Measurements from ENCODE around the gene ARHGEF4.

ARHGEF4 gene, protein sequence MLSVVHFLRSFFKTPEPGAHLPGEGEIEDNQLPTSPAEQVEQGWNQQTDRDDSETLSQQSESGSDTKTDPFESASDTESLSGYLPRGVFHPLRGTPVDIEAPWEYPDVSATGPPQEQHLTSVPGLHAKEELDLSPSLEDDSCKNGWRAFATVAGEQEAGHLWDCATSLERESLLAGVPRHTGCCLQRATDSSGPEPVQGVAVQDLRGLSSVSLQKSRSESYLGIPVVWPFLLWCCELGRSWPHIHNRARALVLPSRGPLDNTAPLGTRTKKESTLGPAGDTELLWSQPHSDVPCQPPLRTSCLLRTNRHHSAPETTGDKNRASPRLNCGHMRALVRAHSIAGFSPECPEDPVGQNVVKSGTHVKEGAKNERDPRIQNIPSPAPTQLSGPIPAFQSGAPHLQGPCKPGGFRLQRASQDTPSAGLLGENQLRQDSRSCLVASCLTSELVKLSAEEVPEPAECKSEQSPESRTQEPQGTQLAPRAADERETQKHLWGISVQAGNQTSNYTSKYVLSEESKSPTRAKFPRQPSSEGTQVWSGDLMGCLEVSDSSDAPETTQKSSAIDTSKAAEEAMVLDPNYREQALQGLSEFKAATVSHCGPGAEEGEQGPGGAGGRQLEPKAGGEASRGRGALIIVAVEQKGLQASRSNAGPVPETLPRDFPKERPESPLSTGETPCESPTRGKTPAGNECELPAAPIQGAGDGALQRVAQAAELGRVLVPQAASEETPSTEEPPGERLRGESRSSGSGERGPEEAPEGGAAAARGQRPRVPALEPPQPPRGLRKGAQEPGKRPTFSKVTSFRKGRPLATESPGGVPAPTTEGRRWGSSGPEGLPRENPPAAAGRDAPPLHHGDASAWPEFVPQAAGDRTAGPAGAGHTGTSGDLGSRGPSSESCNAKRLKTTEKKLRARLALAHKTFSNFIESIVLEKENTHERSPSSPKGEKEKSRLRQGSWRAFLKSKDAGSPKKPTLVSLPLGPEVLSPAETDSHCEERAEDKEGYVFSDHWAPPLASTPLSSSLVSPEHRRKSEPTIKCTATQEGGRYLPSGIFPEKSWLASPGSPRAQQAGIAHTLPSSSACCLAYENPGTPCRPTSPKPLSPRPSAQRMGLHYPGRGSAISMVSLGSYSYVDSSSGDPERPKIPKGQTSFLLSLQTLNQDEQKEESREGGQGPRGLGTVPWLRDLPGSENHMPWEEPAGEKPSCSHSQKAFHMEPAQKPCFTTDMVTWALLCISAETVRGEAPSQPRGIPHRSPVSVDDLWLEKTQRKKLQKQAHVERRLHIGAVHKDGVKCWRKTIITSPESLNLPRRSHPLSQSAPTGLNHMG (N-terminal part only)

DNA sequence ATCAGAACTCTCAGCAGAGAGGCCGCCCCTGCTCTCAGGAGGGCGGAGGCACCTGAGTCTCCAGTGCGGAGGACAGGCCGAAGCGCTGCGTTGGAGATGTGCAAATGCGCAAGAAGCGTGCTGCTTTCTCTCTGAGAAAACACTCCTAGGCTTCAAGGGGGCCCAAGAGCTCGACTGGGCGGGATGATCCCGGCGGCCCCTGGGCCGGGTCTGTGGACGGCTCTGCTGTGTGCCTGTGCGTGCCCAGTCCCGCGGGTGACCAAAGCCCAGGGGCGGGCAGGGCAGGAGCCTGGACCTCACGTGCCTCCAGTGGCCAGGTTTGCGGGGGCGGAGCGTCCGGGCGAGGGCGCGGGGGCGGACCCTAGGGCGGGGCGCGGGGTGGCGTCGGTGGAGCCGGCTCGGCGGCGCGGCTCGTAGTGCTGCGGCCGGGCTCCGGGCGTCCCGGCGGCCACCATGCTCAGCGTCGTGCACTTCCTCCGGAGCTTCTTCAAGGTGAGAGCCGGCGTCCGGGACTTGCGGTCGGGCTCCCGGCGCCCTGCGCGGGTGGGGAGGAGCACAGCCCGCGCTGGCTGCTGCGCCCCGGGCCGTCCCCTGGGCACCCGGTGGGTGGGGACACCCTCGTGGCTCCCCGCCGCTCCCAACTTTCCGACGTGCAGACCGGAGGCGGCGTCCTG is at the start of gene ARHGEF4:
TSS of gene ARHGEF4 (plus strand) at position 414 of the 674 bp plus-strand sequence. CDS start at position 454, 40 bp downstream.
- DNase-seq = no peak

GRCh38 chr2:130787841-130788240 is 48.9 kb upstream of the ARHGEF4 start:
- DNase-seq = no peak

- DNase-seq = no peak
Measured at GRCh38 chr2:130790312-130790711, 46.4 kb upstream of the ARHGEF4 start.

GRCh38 chr2:130790804-130791616 is 45.7 kb upstream of the ARHGEF4 start:
- DNase-seq = no peak

- DNase-seq = no peak
Measured at GRCh38 chr2:130791617-130791939, 45.1 kb upstream of the ARHGEF4 start.

DNA sequence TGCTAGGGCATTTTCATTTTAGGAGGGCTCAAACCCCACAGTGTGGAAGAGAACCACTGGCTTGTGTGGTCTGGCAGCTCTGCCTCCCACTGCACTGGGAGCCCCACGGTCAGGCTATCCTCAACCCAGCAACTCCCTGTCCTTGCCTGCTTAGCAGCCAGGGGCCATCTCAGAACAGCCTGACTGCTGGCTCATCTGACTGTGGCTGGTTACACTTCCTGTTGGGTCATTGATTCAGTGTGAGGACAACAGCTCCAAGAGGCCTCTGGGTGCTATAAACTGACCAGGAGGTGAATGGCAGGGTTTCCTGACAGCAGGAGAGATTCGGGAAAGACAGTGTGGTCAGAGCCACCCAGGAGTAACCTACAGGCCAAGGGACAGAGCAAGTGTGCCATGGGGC is 41.3 kb upstream of the ARHGEF4 start:
- DNase-seq = no peak

- no peak for DNase-seq
Measured at GRCh38 chr2:130796290-130796689, 40.4 kb upstream of the ARHGEF4 start.

GRCh38 chr2:130797493-130798435 is 39.0 kb upstream of the ARHGEF4 start:
- DNase-seq = no peak

- no peak for DNase-seq
Measured at GRCh38 chr2:130798472-130799218, 38.1 kb upstream of the ARHGEF4 start.

DNA sequence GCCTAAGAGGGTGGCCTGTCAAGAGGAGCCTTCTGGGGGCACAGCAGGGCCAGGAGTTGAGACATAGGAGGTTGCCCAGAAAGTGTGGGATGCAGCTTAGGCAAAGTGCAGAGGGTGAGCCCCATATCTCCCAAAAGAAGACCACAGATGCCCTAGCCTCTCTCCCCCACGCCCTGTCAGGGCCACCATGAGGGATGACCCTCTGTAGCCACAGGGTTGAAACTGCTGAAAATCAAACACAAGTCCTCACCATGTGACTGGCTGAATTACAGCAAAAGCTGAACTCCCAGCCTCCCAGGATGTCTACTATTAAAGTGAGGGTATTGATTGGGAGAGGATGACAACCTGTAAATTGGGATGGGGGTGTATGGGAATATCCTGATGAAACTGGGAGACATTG is 37.4 kb upstream of the ARHGEF4 start:
- no peak for DNase-seq

- no peak for DNase-seq
Measured at GRCh38 chr2:130805613-130806012, 31.1 kb upstream of the ARHGEF4 start.

DNA sequence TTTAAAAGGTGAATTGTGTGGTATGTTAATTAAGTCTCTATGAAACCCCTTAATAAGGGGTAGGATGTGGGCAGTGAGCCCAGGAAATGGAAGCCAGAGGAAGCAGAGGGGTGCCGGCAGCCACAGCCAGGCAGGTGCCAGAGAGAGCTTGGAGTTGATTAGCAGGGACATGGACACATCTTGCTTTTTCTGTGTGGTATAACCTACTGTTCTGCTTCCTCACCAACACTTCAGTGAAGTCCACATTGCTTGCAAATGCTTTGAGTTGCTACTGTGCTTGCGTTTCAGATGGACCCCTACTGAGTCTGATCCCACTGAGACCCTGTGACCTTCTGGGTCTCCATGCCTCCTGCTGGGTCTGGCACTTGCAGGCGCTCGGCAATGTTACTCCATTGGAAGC is 30.3 kb upstream of the ARHGEF4 start:
- no peak for DNase-seq

DNA sequence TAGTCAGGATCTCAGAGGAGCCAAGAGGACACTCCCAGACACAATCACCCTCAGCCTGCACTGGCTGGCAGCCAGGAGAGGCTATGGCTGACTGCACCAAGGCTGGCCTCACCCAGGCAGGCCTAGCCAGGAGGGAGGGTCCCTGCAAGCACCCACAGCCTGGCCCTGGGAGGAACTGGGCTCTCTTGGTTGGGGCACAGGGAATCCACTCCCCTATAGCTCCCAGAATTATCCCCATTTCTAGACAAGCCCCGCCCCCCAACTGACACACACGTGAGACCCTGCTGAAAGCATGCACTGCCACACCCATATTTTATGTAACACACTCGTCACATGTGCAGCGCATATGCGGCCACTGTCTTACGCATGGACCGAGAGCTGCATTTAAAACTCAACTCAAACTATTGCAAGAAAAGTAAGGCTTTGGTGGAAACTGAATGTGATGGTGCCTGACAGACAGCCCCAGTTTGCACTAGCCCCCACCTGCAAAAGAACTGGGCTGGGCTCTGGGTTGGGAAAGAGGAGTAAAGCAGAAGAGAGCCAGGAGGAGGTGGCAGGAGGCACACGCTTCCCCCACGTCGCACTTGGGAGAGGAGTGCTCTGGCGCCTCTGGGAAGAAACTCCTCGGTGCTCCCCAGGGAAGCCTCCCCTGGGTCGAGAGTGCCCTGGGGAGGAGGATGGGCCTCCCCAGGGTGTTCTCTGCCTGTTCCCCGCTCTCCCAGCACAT is 28.9 kb upstream of the ARHGEF4 start:
- DNase-seq = no peak

GRCh38 chr2:130808482-130809268 is 28.0 kb upstream of the ARHGEF4 start:
- no peak for DNase-seq

GRCh38 chr2:130810490-130810889 is 26.2 kb upstream of the ARHGEF4 start:
- no peak for DNase-seq

DNA sequence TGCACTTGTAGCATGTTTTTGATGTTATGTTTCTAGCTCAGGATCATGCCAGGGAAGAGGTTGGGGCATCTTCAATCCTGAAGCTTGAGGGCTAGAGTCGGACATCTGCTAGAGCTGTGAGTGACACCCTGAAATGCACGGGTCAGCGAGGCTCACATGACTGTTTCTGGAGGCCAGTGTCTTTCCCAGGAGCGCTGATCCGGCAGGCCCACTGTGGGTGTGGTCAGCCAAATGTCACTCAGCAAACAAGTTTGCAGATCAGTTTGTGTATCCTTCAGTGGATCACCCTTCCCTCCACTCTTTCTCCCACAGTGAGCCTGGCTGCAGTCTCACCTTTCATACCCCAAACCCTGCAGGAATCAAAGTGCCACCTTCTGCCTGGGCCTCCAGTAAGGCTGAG is 23.0 kb upstream of the ARHGEF4 start:
- no peak for DNase-seq

DNA sequence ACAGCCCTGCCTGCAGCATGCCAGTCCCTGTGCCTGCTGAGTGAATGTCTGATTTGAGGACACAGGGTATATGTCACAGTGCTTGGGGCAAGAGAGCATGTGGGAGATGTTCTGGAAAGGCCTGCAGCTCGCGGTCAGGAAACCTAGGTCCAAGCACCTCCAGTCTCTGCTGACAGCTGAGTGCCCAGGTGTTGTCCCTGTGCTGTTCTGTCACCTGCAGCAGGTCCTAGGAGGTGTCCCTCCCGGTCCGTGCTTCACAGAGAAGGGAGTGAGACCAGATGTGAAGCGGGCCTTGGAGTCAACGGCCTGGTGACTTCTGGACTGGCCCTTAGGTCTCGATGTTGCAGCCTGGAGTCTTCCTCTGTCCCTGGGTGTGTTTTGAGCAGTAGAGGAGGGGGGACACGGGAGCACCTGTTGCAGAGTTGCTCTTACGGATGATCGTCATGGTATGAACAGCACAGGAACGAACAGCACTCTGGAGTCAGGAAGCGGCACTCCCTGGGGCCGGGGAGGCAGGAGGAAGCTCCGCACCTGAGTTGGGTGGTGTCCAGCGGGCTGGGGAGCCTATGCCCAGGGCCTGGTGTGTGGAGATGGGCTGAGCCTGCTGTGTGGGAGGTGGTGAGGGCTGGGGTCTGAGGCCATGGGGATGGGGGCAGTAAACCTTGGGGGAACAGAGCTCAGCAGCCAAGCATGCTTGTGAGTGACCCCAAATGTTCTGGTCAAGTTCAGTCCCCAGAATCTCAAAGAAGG is 21.6 kb upstream of the ARHGEF4 start:
- no peak for DNase-seq
